ENCODE data around the gene CDCP2. TPM values are rescaled to one million over a fixed set of nuclear protein-coding genes. Genes with fewer than 3 reads are reported as not detected.

CDCP2 gene
- total RNA-seq, 1 donor from 2014 or later, result not detected

- TF ChIP-seq CTCF (IDR thresholded peaks at IDR 0.05), result no peak
- no peak overlapping the region for H3K4me3 Mint-ChIP-seq (ENCODE audit: unreplicated experiment)
- H3K4me1 Mint-ChIP-seq (ENCODE audit: low read depth), result no peaks in the 10 kb centered on the region
- H3K27ac Mint-ChIP-seq (ENCODE audit: unreplicated experiment), result no peak overlapping the region
- DNase-seq (ENCODE audit: low spot score), result peak; percentile 25
- H3K36me3 Mint-ChIP-seq (ENCODE audit: low read depth), result no peaks in the 10 kb centered on the region
- no peaks in the 10 kb centered on the region for H3K9me3 Mint-ChIP-seq (ENCODE audit: low read depth)
- no peaks in the 10 kb centered on the region for H3K27me3 Mint-ChIP-seq (ENCODE audit: low read depth)
These were observed 20.1 kb upstream of the CDCP2 start for GRCh38 chr1:54172614-54173599.

GRCh38 chr1:54171606-54172005 lies 18.8 kb upstream of the CDCP2 start:
- no peak for TF ChIP-seq CTCF (IDR thresholded peaks at IDR 0.05)
- peak; percentile 61 for DNase-seq (ENCODE audit: low spot score)
- H3K4me3 Mint-ChIP-seq (ENCODE audit: unreplicated experiment), result no peak overlapping the region
- no peak overlapping the region for H3K27ac Mint-ChIP-seq (ENCODE audit: unreplicated experiment)
- H3K4me1 Mint-ChIP-seq (ENCODE audit: low read depth), result no peaks in the 10 kb centered on the region
- H3K27me3 Mint-ChIP-seq (ENCODE audit: low read depth), result no peaks in the 10 kb centered on the region
- no peaks in the 10 kb centered on the region for H3K9me3 Mint-ChIP-seq (ENCODE audit: low read depth)
- H3K36me3 Mint-ChIP-seq (ENCODE audit: low read depth), result no peaks in the 10 kb centered on the region

GRCh38 chr1:54171016-54171415 lies 18.2 kb upstream of the CDCP2 start:
- no peak overlapping the region for H3K27ac Mint-ChIP-seq (ENCODE audit: unreplicated experiment)
- no peaks in the 10 kb centered on the region for H3K36me3 Mint-ChIP-seq (ENCODE audit: low read depth)
- DNase-seq (ENCODE audit: low spot score), result peak; percentile 25
- no peaks in the 10 kb centered on the region for H3K4me1 Mint-ChIP-seq (ENCODE audit: low read depth)
- no peak overlapping the region for H3K4me3 Mint-ChIP-seq (ENCODE audit: unreplicated experiment)
- H3K9me3 Mint-ChIP-seq (ENCODE audit: low read depth), result no peaks in the 10 kb centered on the region
- no peak for TF ChIP-seq CTCF (IDR thresholded peaks at IDR 0.05)
- no peaks in the 10 kb centered on the region for H3K27me3 Mint-ChIP-seq (ENCODE audit: low read depth)

- Mint-ChIP-seq H3K36me3 (ENCODE audit: low read depth) (no peaks in the 10 kb centered on the region), H3K4me3 (ENCODE audit: unreplicated experiment) (no peak overlapping the region), H3K4me1 (ENCODE audit: low read depth) (no peaks in the 10 kb centered on the region), H3K27me3 (ENCODE audit: low read depth) (no peaks in the 10 kb centered on the region), H3K27ac (ENCODE audit: unreplicated experiment) (no peak overlapping the region), H3K9me3 (ENCODE audit: low read depth) (no peaks in the 10 kb centered on the region)
- peak; percentile 5 for DNase-seq (ENCODE audit: low spot score)
- no peak for TF ChIP-seq CTCF (IDR thresholded peaks at IDR 0.05)
These were observed 16.3 kb upstream of the CDCP2 start for GRCh38 chr1:54169068-54169467.

GRCh38 chr1:54168206-54168965 lies 15.6 kb upstream of the CDCP2 start:
- H3K4me3 Mint-ChIP-seq (ENCODE audit: unreplicated experiment), result no peak overlapping the region
- no peaks in the 10 kb centered on the region for H3K9me3 Mint-ChIP-seq (ENCODE audit: low read depth)
- peak; percentile 55 for DNase-seq (ENCODE audit: low spot score)
- H3K4me1 Mint-ChIP-seq (ENCODE audit: low read depth), result no peaks in the 10 kb centered on the region
- no peaks in the 10 kb centered on the region for H3K27me3 Mint-ChIP-seq (ENCODE audit: low read depth)
- no peak overlapping the region for H3K27ac Mint-ChIP-seq (ENCODE audit: unreplicated experiment)
- no peaks in the 10 kb centered on the region for H3K36me3 Mint-ChIP-seq (ENCODE audit: low read depth)
- no peak for TF ChIP-seq CTCF (IDR thresholded peaks at IDR 0.05)
